HG02623 (cell line): ENCODE results near the gene ACAP2.
"Not testable (repeated sequence)": the region's sequence is repeated elsewhere in the genome, so short reads cannot be mapped to it uniquely, and the experiment has no call there.

Experiments
- ATAC-seq: cut with Tn5 transposase; IDR thresholded peaks from one replicate; pipeline ENCODE4 v1.9.1; 2021; ENCODE audit warnings: moderate library complexity; ENCODE audit not compliant: unreplicated experiment

Gene ACAP2

DNA sequence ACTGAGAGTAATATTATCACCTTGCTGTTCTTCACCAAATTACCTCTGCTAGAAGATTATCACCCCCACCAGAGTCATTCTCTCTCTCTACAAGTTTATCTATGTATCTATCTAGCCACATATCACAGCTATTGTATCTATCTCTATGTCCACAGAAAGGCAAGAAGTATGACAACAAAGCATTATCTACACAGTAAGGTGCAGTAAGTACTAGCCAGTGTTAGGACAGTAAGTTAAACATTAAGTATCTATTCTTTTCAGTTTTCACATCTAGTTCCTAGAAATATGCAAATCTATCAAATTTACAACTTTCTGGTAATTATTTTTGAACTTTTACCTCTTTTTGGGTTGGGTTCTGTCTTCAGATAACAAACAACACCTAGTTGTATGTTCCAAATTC is 145.4 kb downstream of the ACAP2 start:
- ATAC-seq = no peak

DNA sequence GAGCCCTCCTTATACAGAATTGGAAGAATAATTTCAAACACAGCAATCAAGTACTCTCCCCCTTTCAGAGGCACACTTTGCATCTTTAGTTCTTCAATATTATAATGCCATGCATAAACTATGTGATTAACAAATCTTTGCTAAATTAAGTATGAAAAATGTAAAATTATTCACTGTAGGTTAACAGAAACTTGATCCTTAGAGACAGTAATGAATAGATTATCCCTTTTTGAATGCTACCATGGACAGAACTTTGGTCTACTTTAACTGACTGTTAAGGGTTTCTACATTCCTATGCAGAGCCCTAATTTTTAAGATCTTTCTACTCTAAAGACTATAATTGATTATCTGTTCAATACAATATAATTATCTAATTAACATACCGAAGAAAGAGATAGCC is 146.2 kb downstream of the ACAP2 start:
- no peak for ATAC-seq

DNA sequence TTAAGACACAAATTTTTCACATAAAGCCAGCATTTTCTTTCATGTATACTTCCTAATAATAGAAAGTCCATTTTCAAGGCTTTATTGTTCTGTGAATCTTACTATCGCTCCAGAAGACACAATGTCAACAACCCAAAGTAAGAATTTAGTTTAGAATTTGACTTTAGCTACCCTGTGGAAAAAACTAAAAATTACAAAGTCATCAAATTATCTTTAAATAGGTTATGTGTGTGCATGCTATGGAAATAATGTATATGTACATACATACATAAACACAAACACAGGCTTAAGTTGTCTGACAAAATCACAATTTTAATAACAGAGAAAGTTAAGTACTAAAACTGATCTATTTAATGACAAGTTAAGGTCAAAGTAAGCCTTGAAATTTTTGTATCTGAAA is 151.7 kb downstream of the ACAP2 start:
- ATAC-seq = no peak

DNA sequence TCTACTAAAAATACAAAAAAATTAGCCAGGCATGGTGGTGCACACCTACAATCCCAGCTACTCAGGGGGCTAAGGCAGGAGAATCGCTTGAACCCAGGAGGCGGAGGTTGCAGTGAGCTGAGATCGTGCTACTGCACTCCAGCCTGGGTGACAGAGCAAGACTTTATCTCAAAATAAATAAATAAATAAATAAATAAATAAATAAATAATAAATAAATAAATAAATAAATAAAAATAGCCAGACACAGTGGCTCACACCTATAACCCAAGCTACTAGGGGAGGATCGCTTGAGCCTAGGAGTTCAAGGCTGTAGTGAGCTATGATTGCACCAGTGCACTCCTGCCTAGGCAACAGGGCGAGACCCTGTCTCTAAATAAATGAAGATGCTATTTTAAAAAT is 152.2 kb downstream of the ACAP2 start:
- ATAC-seq = not testable (repeated sequence)

DNA sequence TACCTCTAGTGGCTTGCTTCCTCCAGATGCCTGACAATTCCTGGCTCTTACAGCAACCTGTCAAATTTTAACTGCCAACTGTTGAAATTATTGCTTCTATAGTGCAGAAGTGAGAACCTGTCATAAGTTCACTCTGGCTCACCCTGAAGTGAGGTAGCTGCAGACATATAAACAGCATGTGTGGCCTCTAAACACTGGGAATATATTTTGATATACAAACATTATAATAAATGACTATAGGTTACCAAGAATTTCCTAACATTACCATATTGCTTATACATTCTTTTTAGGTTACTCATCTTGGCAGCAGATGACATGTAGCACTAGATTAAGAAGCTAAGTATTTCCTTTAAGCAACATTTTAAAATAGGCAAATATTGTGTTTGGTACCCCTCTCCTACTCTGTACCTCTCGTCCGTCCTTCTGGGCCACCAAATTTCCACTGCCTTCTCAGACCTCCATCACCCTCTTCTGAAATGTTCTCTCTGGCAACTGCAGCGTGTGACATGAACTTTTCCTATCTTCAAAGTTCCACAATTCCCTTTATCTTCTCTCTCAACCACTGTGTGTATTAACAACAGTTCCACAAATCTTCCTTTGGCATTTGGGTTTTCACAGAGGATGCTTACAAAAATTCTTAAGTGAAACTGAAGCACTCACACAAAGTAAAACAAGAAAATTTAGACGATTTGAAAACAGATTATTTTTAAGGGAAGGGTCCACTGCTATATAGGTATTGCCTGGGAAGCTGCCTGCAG is 156.5 kb downstream of the ACAP2 start:
- ATAC-seq = no peak

DNA sequence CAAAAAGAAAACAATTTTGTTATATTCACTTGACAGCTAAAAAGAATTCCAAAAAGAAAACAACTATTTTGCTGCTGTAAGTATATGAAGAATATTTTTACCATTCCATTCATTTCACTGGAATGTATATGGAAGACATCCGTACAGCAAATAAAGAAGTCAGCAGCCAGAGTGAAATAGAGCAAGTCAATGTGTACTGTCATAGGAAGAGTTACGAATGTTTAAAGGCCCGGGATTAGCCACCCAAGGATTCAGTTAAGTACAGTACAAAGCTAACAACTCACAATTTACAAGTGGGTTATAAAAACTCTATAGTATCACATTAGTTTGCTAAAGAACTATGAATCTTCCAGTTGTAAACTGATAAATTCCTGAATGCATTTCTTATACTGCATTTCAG is 157.4 kb downstream of the ACAP2 start:
- no peak for ATAC-seq

DNA sequence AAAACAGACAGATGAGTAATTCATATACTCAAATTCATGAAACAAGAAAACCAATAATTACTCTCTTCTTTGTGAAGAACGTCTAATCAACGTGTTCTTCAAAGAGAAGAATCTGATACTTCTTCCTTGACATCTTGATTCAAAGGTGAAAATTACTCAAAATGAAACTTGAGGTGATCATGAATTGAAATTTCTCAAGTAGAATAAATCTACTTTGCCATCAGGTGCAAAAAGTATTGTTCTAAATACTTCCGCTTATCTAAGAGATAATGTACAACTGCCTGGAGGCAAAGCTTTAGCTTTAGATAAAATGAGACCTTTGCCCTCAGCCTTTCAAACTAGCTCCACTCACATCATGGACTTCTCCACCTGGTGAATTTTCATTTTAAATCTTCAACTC is 158.0 kb downstream of the ACAP2 start:
- no peak for ATAC-seq

DNA sequence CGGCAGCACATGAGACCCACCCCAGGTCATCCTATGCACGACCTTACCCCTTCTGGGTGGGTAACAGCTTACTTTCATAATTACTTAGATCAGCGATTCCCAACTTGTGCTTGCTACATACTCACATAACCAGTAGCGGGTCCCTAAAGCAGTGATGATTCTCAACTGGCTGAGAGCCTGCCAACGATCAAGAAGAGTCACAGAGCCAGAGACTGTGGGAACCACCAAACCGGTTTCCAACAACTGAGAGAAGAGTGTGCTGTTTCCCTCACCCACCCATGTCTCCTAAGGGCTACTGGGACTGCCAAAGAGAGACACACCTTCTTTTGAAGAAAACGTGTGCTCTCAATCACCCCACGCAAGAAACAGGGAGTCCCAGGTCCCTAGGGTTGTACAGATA is 159.9 kb downstream of the ACAP2 start:
- no peak for ATAC-seq

DNA sequence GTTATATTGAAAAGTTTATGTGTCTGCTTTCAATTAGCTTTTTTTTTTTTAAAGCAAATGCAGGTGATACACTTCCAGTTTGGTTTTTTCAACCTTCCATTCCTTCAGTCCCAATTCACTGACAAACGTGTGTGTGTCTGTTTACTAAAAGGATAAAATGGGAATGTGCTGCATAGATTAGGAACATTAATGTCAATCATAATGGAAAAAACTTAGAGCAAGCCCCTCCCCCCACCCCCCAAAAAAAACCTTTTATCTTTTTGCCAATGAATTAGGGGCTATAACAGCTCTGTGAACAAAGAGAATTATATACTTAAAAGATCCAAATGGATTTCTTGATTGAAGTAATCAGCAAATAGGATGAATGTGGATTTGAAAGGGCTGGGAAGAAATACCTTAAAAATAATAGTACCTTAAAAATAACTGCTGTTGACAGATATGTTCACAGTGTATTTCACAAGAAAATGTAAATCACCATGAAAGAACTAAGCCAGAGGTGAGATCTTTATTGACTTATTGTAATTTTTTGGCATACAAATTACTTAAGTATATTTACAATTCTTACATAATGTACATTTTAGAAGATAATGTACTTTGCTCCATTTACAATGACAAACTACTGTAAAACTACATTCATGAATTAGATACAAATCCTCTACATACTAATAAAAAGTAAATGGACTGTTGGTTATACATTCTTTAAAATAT is 168.4 kb downstream of the ACAP2 start:
- ATAC-seq = no peak

DNA sequence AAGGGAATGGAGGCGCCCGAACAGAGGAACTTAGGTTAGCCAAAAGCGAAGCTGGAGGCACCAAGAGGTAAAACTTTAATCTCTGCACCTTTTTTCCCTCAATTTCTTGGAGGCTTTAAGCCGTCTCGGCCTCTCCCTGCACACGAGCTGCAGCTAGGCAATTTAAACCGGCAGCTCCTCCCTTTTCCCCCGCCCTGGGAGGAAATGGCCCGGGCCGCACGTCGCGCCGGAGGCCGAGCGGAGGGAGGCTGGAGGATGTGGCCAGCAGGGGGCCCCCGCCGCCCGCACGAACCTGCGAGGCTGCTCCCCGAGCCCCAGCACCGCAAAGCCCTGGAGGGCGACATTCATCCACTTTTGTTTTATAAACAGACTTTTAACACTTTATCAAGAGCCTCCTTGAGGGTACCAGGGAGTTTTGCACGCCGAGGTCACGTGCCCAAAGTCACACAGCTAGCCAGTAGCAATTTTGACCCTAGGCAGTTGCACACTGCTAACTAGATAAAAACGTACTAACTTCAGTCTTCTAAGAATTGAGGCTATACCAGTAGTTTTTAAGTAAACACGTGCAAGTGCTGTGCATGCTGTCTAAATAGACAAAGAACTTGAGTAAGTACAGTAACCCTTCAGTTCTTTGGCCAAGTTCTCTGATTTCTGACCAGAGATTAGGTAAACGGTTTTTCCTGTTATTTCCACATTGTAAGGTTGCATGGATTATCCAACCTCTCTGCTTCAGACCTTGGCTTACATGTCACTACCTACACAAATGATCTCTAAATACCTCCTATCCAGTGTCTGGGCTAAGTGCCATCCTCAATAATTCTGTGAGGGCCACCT is 171.2 kb downstream of the ACAP2 start:
- ATAC-seq = peak; percentile 65

DNA sequence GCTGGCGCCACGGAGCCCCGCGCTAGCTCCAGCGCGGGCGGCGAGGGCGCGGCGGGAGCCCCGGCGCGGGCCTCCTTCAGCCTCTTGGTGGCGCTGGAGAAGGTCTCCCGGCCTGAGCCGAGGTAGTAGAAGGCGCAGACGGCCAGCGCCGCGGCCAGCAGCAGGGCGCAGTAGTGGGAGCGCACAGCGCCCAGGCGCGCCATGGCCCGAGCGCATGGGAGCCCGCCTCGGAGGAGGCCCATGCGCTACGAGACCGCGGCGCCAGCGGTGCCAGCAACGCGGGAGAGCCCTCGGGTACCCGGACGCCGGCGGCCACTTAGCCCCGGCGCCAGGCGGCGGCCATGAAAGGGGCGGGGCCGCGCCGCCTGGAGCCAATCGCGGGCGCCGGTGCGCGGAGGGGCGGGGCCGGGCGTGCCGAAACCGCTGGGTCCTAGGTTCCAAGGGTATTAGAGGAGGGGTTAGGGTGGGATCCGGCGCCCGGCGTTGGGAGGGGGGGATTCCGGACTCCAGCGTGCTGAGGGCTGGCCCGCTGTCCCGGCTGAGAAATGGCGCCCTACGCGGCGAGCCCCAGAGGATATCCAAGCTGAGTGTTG is 171.9 kb downstream of the ACAP2 start, which contains the start of gene XXYLT1:
XXYLT1 (minus strand) TSS at position 343 of the 593 bp plus-strand sequence; CDS start at position 242, 101 bp downstream.
- peak; percentile 80 for ATAC-seq

DNA sequence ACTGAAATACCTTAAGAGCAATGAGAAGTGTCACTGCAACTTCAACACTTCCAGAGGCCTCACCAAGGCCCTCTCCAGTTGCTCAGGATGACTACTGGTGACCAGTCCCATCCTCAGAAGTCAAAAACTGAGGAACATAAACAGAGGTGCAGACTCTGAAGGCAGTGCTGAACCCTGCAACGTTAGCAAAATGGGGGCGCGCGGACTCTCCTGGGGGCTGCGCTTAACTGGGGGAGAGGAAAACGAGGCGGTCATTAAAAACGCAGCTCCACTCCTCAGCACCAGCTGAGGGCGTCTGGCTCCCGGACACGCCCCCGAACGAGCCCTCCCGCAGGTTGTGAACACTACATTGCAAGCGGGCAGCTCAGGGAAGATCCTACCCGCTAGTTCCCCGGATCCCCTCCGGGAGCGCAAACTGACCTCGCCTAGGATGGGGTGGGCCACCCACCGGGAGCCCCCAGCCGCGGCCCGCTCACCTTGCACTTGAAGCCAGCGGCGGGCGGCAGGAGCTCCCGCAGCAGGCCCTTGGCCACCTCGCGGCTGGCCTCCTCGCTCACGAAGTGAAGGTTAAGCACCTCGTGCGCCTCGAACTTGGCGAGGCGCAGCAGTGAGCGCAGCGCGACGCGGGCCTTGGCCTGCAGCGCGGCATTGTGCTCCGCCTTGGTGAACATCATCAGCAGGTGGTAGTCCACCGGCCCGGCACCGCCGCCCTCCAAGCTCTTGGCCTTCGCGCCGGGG is 172.6 kb downstream of the ACAP2 start:
- peak; percentile 9 for ATAC-seq

DNA sequence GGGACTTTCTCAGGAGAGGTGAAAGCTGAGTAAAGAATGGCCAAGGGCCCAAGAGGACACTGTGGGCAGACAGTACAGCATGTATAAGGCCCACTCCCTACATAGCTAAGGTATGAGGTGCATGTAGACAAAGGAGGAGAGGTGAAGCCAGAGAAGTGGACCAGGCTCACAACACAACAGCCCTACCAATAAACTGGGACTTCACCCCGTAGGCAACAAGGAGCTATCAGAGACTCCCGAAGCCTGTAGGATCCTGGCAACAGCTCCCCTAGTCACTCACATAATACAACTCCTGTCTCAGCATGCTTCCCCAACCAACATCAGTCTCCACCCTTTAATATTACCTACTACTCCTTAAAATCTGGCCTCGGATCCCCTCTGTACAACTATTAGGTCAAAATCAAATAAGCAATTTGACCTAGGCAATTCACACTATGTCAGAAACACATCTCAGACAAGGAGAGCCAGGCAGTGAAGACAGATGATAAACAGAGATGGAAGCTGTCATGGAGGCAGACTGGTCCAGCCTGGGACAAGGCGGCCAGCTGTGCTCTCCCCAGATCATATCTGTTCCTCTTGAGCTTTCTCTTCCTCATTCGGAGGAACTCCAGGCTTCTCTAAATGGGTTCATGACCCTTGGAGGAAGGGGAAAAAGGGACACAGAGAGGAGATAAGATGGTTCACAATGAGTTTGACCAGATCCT is 173.3 kb downstream of the ACAP2 start:
- ATAC-seq = no peak

DNA sequence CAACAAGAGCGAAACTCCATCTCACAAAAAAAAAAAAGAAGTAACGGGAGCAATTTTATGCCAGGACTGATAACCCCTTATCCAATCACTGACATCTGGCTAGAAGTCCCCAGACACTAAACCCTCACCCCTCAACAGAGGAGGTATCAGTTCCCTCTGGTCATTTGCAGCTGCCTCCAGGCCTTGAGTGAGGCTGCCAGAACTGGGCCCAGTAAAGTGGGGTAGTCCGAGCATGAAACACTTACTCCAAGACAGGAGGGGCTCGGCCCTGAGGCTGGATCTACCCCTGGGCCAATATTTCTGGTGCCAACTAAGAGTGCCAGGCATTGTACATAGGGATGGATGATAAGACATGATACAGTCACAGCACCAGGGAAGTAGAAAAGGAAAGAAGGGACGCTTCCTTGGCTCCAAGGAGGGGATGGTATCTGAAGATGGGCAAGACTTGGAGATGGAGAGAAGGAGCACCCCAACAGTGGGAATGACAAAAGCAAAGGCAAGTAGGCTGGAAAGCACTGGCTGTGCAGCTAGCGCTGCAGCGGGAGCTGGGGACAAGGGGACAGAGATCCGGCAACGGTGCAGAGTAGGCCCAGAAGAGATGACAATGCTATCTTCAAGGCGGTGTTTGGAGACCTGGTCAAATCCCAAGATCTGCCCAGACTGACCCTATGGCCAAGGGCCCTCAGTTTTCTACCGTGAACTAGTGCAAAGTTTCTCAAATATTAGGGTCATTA is 174.1 kb downstream of the ACAP2 start:
- no peak for ATAC-seq

DNA sequence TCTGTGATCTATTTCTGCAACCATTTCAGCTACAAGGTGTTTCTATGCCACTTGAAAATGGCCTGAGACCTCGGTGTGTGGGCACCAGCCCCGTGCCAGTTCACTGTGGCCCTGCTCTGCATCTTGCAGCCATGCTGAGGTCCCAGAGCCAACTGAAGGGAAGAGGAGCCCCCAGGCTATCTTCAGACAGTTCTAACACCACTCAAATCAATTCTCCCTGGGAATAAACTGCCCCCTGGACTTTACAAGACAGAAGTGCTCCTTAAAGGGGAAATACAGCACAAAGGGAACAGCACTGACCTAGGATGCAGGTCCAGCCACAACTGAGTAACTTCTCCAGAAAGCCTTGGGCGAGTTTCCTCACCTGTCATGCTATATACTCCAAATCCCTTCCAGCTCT is 175.7 kb downstream of the ACAP2 start:
- ATAC-seq = no peak

DNA sequence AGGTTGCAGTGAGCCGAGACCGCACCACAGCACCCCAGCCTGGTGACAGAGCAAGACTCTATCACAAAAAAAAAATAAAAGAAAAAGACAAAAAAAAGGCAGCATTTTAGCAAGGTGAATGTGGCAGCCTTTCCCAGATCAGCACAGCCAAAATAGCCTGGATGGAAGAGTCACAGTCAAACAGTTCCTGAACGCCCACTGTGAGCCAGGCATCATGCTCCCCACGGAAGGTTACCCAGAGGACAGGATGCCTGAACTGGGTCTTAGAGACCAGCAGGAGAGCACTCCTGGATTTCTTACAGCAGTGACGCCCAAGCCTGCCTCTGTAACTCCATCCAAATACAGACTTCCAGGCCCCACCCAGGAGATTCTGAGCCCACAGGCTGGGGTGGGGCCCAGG is 176.4 kb downstream of the ACAP2 start:
- no peak for ATAC-seq

DNA sequence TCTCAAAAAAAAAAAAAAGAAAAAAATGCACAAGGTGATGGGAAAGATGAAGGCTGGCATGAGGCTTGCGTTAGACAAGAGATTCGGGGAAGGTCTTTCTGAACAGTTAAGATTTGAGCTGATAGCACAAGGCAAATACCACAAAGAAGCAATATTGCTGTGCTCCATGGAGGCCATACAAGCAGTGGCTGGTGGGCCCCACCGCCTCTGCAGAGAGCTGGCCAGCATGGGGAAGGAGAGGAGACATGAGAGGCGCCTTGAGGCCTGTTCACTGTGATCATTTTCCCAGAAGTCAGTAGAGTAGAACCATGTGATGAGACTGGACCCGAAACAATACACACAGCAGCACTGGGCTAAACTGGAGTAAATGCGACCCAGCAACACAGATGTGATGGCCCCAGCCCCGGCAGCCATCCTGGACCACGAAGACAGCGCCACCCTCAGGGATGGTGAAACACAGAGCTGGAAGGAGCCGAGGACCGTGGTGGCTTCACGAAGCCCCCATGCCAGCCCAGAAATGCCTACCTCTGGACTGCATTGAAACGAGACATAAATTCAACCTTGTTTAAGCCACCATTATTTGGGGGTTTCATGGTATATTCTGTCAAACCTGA is 177.3 kb downstream of the ACAP2 start:
- no peak for ATAC-seq

DNA sequence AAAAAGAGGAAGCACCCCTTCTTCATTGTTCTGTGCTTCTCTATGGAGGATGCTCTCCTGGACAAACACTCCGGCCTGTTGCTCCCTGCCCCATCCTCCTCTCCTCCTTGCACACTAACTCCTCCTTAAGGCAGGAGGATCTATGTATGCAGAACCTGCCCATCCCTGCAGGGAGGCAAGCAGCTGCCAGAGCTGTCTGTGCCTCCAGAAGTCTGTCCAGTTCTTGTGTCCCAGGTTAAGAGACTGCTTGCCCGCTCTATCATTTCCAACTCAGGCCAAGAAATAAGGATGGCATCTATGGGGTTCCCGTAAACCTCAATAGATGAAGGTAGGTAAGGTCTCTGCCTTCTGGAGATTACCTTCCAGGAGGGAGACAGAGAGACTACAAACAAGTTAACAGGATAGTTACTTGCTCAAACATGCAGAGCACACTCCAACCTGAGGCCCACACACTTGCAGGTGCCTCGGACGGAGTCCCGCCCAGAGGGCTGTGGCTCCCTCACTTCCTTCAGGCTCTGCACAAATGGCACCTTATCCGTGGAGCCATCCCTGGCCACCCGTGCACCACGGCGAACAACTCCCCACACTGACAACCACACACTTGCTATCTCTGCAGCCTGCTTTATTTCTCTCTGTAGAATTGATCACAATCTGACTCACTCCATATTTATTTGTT is 178.8 kb downstream of the ACAP2 start:
- no peak for ATAC-seq
